Activated T-cell treated with anti-CD3 and anti-CD28 coated beads, Interleukin-2, amount 50 U/mL, for 72 hours (primary cell): ENCODE measurements around the gene C20orf141. TPM values are rescaled to one million over a fixed set of nuclear protein-coding genes. Genes with fewer than 3 reads are reported as not detected.
"Not testable (repeated sequence)": the region's sequence is repeated elsewhere in the genome, so short reads cannot be mapped to it uniquely, and the experiment has no call there.

Experiments
- ATAC-seq, 2 donors: fragments of 150-1000 bp; cut with Tn5 transposase; replicated peaks in 1 of 2; 2 replicates each; pipeline ENCODE4 v1.10.0; 2021; ENCODE audit warnings: moderate library complexity in 2 of 2, mild to moderate bottlenecking in 1 of 2
- DNase-seq, 2 donors: peaks; one replicate each; pipeline ENCODE4 v3.0.0; 2021 to 2022; ENCODE audit warnings: mixed read lengths in 1 of 2
- H3K27ac Mint-ChIP-seq: one replicate; pipeline ENCODE4 v1.8.0; 2022; ENCODE audit warnings: mild to moderate bottlenecking, moderate library complexity, mixed read lengths
- H3K27me3 Mint-ChIP-seq: one replicate; pipeline ENCODE4 v1.8.0; 2022; ENCODE audit warnings: low read depth, mixed read lengths
- H3K36me3 Mint-ChIP-seq, 2 donors: one replicate each; pipeline ENCODE4 v1.8.0; 2022; ENCODE audit warnings: mixed read lengths in 2 of 2, mild to moderate bottlenecking in 1 of 2; ENCODE audit not compliant: insufficient read depth in 2 of 2
- H3K4me1 Mint-ChIP-seq: one replicate; pipeline ENCODE4 v1.8.0; 2022; ENCODE audit warnings: low read depth, mixed read lengths
- H3K4me3 Mint-ChIP-seq, 2 donors: one replicate each; pipeline ENCODE4 v1.8.0; 2022; ENCODE audit warnings: mild to moderate bottlenecking in 2 of 2, mixed read lengths in 2 of 2, moderate library complexity in 2 of 2
- H3K9me3 Mint-ChIP-seq, 2 donors: one replicate each; pipeline ENCODE4 v1.8.0; 2022; ENCODE audit warnings: mixed read lengths in 2 of 2
- total RNA-seq, 2 donors: library from RNA; stranded (reverse); gene quantifications; one replicate each; pipeline ENCODE4 v1.2.3, GENCODE V29; 2022

C20orf141 gene
- total RNA-seq, 2 donors from 2014 or later, result not detected

DNA sequence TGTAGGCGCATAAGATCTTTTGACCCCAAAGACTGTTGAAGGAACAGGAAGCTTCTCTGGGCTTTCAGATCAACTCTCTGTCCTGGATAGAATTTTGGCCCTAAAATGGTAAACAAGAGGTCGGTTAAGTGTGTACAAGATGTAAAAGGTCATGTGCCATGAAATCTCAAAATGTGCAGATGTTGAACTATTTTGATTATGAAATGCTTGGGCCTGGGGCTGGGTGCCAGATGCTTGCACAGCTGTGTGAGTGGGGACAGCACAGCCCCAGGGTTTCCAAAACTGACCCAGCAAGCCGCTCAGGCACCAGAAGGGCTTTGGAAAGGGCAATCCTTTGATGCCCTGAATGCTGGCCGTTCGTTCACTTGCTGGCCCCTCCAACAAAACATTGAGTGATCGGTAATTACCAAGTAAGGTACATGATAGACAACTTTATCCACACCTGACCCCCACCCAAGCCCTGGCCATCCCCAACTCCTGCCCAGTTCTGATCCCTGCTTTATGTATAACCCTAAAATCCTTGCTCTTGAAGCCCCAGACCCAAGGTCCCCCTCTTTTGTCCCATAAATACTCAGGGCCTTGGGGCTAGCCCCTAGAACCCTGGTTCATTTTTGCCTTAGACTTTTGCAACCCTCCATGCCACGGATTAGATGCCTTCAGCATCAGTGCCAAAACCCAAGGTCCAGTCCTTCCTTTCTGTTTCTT lies 3.3 kb downstream of the C20orf141 start:
- no peak overlapping the region for H3K4me3 Mint-ChIP-seq
- no peaks in the 10 kb centered on the region for H3K9me3 Mint-ChIP-seq
- no peak for ATAC-seq
- peaks cover 28% of the 10 kb centered on the region for H3K27me3 Mint-ChIP-seq
- no peak overlapping the region for H3K27ac Mint-ChIP-seq
- no peak for DNase-seq
- peaks cover 12% of the 10 kb centered on the region for H3K4me1 Mint-ChIP-seq
- peaks cover 3% of the 10 kb centered on the region in 2 donors for H3K36me3 Mint-ChIP-seq

DNA sequence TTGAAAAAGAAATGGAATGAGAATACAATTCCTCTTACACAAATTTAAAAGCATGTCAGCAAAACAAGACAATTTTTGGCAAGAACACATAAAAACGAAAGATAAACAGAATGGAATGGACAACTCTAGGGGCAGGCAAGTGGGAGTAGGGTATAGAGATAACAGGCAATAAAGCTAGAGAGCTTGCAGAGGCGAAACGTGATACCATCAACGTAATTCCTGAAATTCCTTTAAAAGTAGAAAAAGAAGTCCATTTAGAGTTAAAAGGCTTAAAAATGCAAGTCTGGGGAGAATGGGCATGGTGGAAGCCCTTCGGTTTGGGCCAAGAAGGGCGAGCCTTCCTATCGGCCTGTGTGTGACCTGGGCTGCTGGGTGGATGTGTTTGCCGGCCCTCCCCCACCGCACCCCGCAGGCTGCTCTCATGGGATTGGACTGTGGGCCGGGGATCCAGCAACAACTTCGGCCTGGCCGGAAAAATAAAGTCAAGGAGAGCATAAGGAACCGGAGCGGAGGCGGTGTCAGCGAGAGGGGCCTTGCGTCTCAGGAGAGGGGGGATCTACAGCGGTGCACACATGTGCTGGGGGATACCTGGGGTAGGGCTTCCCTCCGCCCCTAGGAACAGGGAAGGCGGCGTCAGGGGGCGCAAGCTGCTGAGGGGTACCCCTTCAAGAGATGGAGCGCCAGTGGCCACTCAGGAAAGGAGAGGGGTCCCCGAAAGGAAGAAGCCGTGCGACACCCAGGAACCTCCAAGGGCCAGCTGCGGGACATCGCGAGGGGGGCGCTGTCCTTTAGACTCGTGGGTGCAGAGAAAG lies 5.5 kb downstream of the C20orf141 start:
- H3K27me3 Mint-ChIP-seq, result peaks cover 21% of the 10 kb centered on the region
- H3K9me3 Mint-ChIP-seq, result no peaks in the 10 kb centered on the region
- H3K4me1 Mint-ChIP-seq, result peaks cover 12% of the 10 kb centered on the region
- H3K27ac Mint-ChIP-seq, result no peak overlapping the region
- no peak for DNase-seq
- no peak for ATAC-seq
- no peak overlapping the region for H3K4me3 Mint-ChIP-seq
- no peaks in the 10 kb centered on the region for H3K36me3 Mint-ChIP-seq

DNA sequence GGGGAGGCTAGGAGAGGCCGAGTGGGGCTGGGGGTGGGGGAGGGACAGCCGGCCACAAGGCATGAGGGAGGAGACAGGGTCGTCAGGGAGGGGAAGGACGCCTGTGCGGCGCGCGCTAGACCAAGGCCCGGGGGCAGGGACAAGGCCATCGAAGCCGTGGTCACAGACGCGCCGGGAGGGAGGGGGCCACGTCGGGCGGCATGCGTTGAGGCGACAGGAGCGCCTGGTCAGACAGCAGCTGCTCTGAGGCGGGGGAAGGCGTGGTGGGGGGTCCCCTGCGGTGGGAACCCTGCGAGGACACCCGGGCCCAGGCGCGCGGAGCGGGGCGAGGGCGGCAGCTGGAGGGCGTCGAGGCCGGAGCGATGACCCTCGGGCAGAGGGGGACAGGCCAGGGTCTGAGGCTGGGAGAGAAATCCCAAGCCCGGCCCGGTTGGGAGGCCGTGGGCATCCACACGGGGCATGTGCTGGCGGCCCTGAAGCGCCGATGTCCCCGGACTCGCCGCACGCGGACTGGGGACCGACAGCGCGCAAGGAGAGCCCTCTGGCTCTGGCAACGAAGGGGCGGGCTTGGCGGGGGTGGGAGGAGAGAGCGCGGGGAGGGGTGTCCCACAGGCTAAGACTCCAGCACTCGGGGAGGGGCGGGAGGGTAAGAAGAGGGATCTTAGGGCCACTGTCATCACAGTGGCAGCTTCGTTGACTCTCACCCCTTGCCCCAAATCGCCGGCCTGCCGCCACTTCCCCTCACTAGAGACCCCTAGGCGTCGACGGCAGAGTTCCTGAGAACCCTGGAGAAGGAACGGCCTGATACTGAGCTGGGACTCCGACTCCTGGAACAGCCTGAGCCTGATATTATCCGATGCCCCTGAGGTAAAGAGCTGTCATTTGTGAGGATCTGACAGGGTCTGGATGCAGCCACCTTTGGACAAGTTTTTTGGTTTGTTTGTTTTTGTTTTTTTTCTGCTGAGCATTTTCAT lies 6.4 kb downstream of the C20orf141 start:
- Mint-ChIP-seq H3K4me3 (peak overlapping the region; percentile 18 to 77), H3K4me1 (peaks cover 20% of the 10 kb centered on the region), H3K9me3 (no peaks in the 10 kb centered on the region), H3K27me3 (peaks cover 29% of the 10 kb centered on the region), H3K36me3 (no peaks in the 10 kb centered on the region), H3K27ac (no peak overlapping the region)
- ATAC-seq (peak in 1 of 2 donors; percentile 13), DNase-seq (no peak)

DNA sequence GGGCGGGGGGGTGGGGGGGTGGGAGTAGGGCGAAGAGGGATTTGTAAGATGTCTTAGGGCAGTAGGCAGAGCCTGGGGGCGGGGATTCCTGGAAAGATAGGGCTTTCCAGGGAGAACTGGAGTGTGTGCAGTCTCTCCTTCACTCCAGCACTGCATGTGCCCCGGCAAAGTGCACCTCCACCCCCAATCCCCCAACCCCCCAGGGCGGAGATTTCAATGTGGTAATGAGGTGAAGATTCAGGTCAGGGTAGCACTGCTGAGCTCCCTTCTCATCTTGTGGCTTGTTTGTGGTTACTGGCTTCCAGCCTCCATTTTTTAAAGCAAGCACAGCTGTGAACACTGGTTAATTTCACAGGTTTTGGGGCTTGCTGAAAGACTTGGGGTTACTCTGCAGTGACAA lies 7.3 kb downstream of the C20orf141 start:
- H3K9me3 Mint-ChIP-seq, result no peaks in the 10 kb centered on the region
- peaks cover 38% of the 10 kb centered on the region for H3K27me3 Mint-ChIP-seq
- DNase-seq (peak; percentile 25 to 26), ATAC-seq (peak; percentile 60 to 72)
- peaks cover 29% of the 10 kb centered on the region for H3K4me1 Mint-ChIP-seq
- H3K4me3 Mint-ChIP-seq, result peak overlapping the region in 1 of 2 donors; percentile 47
- H3K27ac Mint-ChIP-seq, result no peak overlapping the region
- no peaks in the 10 kb centered on the region for H3K36me3 Mint-ChIP-seq

DNA sequence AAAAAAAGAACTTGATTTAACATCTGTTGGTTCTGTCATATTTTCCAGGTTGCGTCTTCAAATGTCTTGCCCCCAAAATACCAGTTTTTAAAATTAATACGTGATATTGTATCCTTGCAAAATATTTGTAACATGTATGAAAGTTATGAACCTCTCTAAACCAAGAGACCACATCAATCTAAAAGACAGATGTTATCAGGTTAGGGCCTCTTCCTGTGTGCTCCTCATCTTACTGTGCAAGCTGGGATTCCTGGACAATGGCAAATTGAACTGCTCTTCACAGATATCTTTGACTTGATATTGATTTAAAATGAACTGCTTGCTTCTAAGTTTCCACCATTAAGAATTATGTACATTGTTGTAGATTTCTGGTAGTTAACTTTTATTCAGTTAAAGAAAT lies 11.0 kb downstream of the C20orf141 start:
- Mint-ChIP-seq H3K27ac (no peak overlapping the region), H3K36me3 (no peaks in the 10 kb centered on the region), H3K4me3 (peak overlapping the region; percentile 28 to 55), H3K27me3 (peaks cover 52% of the 10 kb centered on the region), H3K4me1 (peaks cover 22% of the 10 kb centered on the region), H3K9me3 (no peaks in the 10 kb centered on the region)
- no peak for DNase-seq
- ATAC-seq, result peak in 1 of 2 donors; percentile 41

DNA sequence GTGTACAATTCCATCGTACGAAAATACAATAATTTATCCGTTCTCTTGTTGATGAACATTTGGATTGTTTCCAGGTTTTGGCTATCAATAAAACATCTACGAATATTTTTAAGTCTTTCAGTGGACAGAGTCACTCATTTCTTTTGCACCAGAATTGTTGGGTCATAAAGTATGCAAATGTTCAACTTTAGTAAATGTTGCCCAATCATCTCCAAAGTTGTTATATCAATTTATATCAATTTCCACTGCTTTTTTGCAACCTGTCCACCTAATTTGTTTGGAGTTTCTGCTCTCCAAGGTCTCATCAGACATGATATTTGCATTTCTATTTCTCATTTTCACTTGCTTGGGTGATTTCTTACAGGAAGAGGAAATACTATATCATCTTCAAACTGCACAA lies 11.9 kb downstream of the C20orf141 start:
- Mint-ChIP-seq H3K27me3 (peaks cover 48% of the 10 kb centered on the region), H3K36me3 (no peaks in the 10 kb centered on the region), H3K9me3 (no peaks in the 10 kb centered on the region), H3K4me1 (peaks cover 22% of the 10 kb centered on the region), H3K27ac (no peak overlapping the region), H3K4me3 (no peak overlapping the region)
- no peak for ATAC-seq
- no peak for DNase-seq

DNA sequence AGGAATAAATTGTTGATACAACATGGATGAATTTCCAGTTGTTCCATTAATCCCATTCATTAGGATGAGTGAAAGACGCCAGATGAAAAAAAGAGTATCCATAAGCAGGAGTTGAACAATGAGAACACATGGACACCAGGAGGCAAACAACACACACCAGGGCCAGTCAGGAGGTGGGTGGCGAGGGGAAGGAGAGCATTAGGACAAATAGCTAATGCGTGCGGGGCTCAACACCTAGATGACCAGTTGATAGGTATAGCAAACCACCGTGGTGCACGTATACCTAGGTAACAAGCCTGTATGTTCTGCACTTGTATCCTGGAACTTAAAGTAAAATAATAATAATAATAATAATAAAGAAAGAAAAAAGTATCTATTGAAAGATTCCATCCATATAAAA lies 14.6 kb downstream of the C20orf141 start:
- H3K36me3 Mint-ChIP-seq, result no peaks in the 10 kb centered on the region
- H3K27me3 Mint-ChIP-seq, result peaks cover 43% of the 10 kb centered on the region
- no peak for ATAC-seq
- H3K4me1 Mint-ChIP-seq, result peaks cover 26% of the 10 kb centered on the region
- no peaks in the 10 kb centered on the region for H3K9me3 Mint-ChIP-seq
- no peak for DNase-seq
- no peak overlapping the region for H3K27ac Mint-ChIP-seq
- no peak overlapping the region for H3K4me3 Mint-ChIP-seq

DNA sequence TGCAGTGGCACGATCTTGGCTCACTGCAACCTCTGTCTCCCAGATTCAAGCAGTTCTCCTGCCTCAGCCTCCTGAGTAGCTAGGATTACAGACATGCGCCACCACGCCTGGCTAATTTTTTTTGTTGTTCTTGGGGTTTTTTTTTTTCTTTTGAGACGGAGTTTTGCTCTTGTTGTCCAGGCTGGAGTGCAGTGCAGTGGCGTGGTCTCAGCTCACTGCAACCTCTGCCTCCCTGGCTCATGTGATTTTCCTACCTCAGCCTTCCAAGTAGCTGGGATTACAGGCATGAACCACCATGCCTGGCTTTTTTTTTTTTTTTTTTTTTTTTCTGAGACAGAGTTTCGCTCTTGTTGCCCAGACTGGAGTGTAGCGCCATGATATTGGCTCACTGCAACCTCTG lies 16.4 kb downstream of the C20orf141 start:
- not testable (repeated sequence) for ATAC-seq, H3K4me3 Mint-ChIP-seq, DNase-seq, H3K27ac Mint-ChIP-seq, H3K36me3 Mint-ChIP-seq, H3K9me3 Mint-ChIP-seq
- peaks cover 35% of the 10 kb centered on the region for H3K27me3 Mint-ChIP-seq
- peaks cover 18% of the 10 kb centered on the region for H3K4me1 Mint-ChIP-seq

DNA sequence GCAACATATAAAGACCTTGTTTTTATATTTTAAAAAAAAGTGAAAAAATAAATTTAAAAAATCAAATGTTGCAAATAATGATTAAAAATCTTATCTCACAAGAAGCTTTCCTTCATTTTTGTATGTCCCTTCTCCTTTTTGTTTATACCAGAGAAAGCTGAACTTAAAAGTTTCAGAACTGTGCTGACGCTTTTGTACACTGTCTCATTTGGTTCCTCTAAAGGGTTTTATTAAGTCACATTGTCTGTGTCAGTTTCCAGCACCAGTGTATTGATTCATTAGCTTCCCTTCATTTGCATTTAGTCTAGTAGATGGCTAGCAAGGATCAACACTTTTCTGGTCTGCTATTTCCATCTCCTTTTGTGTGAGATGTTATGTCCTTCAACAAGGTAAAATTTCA lies 19.0 kb downstream of the C20orf141 start:
- no peaks in the 10 kb centered on the region for H3K9me3 Mint-ChIP-seq
- H3K27me3 Mint-ChIP-seq, result peaks cover 9% of the 10 kb centered on the region
- ATAC-seq (no peak), DNase-seq (no peak)
- no peak overlapping the region for H3K4me3 Mint-ChIP-seq
- peaks cover 0 to 7% of the 10 kb centered on the region in 2 donors for H3K36me3 Mint-ChIP-seq
- H3K27ac Mint-ChIP-seq, result no peak overlapping the region
- peaks cover 10% of the 10 kb centered on the region for H3K4me1 Mint-ChIP-seq

DNA sequence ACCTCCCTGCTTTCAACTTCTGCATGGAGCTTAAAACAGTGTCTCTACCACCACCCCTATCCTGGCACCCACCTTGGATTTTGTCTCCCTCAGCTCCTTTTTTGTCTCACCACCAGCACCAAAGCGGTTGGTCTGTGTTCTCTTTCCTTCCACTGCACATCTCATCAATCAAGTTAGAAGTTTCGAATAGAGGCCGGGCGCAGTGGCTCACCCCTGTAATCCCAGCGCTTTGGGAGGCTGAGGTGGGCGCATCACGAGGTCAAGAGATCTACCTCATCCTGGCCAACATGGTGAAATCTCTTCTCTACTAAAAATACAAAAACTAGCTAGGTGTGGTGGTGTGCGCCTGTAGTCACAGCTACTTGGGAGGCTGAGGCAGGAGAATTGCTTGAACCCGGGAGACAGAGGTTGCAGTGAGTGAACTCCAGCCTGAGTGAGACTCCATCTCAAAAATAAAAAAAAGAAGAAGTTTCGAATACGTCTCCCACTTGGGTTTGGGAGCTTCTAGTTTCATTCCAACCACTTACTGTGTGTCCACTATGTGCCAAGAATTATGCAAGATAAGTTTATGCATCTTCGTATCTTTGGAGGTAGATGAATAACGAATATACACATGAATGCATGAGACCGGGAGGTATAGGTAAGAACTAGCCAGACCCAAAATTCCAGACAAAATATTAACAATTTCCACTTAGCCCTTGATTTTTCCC lies 19.8 kb downstream of the C20orf141 start:
- no peak for DNase-seq
- H3K4me1 Mint-ChIP-seq, result peaks cover 17% of the 10 kb centered on the region
- peaks cover 2 to 7% of the 10 kb centered on the region in 2 donors for H3K36me3 Mint-ChIP-seq
- H3K27me3 Mint-ChIP-seq, result peaks cover 1% of the 10 kb centered on the region
- ATAC-seq, result no peak
- H3K9me3 Mint-ChIP-seq, result peaks cover 0 to 2% of the 10 kb centered on the region in 2 donors
- H3K4me3 Mint-ChIP-seq, result no peak overlapping the region
- no peak overlapping the region for H3K27ac Mint-ChIP-seq

DNA sequence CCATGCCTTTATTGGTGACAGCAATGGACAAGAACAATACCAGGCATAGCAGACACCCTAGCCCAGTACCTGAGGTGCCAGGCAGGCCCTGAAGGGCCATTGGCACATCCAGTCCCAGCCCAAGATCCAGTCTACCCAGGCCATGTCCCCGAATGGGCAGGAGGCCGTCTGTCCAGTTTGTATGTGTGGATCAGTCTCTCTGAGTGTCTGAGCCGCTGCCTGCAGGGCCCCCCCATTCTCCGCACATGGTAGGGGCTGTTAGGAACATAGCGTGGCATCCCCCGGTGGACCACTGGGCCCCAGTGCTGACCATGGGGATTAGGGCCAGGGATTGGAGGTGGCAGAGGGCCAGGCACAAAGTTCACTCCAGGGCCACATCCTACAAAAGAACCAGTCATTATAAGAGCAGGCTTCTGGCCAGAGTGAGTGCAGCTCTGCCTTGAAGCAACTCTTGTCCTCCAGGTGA lies 20.6 kb downstream of the C20orf141 start:
- Mint-ChIP-seq H3K27ac (no peak overlapping the region), H3K4me3 (no peak overlapping the region), H3K27me3 (no peaks in the 10 kb centered on the region), H3K36me3 (peaks cover 2 to 7% of the 10 kb centered on the region in 2 donors), H3K4me1 (peaks cover 20% of the 10 kb centered on the region), H3K9me3 (peaks cover 0 to 2% of the 10 kb centered on the region in 2 donors)
- ATAC-seq (no peak), DNase-seq (no peak)

DNA sequence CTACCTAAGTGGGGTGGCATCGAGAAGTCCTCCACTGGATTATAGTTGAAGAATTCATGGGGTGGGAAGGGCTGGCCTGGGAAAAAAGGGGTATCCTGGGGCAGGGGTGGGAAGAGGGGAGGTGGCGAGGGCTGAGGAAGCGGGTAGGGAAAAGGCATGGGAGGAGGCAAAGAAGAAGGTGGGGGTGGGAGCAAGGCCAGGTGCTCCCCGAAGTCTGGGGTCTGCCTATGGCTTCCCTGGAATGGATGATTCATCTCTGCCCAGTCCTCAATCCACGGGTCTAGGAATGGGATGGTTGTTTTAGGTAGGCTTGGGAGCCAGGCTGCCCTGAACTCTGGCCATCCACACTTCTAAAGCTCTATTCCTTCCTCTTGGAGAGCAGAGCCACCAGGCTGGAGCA lies 21.2 kb downstream of the C20orf141 start:
- Mint-ChIP-seq H3K36me3 (peaks cover 2 to 7% of the 10 kb centered on the region in 2 donors), H3K27ac (no peak overlapping the region), H3K9me3 (peaks cover 0 to 2% of the 10 kb centered on the region in 2 donors), H3K4me1 (peaks cover 20% of the 10 kb centered on the region), H3K4me3 (no peak overlapping the region), H3K27me3 (no peaks in the 10 kb centered on the region)
- no peak for DNase-seq
- no peak for ATAC-seq
